OCI-LY7 (cell line): ENCODE data around the gene SETBP1. TPM values are rescaled to one million over a fixed set of nuclear protein-coding genes. Genes with fewer than 3 reads are reported as not detected.

Experiments used
- BruUV-seq: library from RNA; stranded (reverse); fragments of 400-500 nt; replicated peaks from 2 replicates; lab custom pipeline; 2021; lab: Mats Ljungman, UMichigan
- CTCF ChIA-PET: fragments of 300-600 bp; sonication (Branson Sonifier 250); formaldehyde crosslinking; loops from one replicate; lab custom pipeline; 2022; ENCODE audit warnings: antibody characterized with exemption; ENCODE audit not compliant: unreplicated experiment; lab: Charles Lee
- POLR2A ChIA-PET: fragments of 300-600 bp; sonication (Branson Sonifier 250); formaldehyde crosslinking; loops from one replicate; lab custom pipeline; 2022; ENCODE audit warnings: antibody characterized with exemption; lab: Charles Lee
- DNase-seq: peaks from one replicate; pipeline ENCODE4 v3.0.0-alpha.2; 2015; ENCODE audit warnings: low spot score
- H2AFZ ChIP-seq: fragments of 200-600 bp; sonication (generic), shearing (Covaris generic); 2 replicates; pipeline ENCODE4 v1.6.1; 2014; ENCODE audit warnings: mild to moderate bottlenecking, antibody characterized with exemption, low read length, moderate library complexity
- H3K27ac ChIP-seq: fragments of 200-600 bp; sonication (generic); 2 replicates; pipeline ENCODE4 v1.5.1; 2014; ENCODE audit warnings: mixed run types, low read depth, mild to moderate bottlenecking, moderate library complexity, low read length, inconsistent platforms; ENCODE audit not compliant: poor library complexity, severe bottlenecking
- H3K36me3 ChIP-seq: fragments of 200-600 bp; sonication (generic); 2 replicates; pipeline ENCODE4 v1.6.1; 2014; ENCODE audit warnings: mild to moderate bottlenecking, antibody characterized with exemption, low read length, moderate library complexity, mixed read lengths; ENCODE audit not compliant: insufficient read depth
- H3K4me1 ChIP-seq: fragments of 200-600 bp; sonication (generic); 2 replicates; pipeline ENCODE4 v1.5.1; 2014; ENCODE audit warnings: mild to moderate bottlenecking, low read length; ENCODE audit not compliant: insufficient read depth, poor library complexity, severe bottlenecking
- H3K4me2 ChIP-seq: fragments of 200-600 bp; sonication (generic); 2 replicates; pipeline ENCODE4 v1.6.1; 2014; ENCODE audit warnings: mild to moderate bottlenecking, low read length
- H3K4me3 ChIP-seq: fragments of 200-600 bp; sonication (generic); 2 replicates; pipeline ENCODE4 v1.5.1; 2014; ENCODE audit warnings: mild to moderate bottlenecking, low read depth, low read length; ENCODE audit not compliant: poor library complexity, severe bottlenecking
- H3K79me2 ChIP-seq: fragments of 200-600 bp; sonication (generic); 2 replicates; pipeline ENCODE4 v1.6.1; 2016; ENCODE audit warnings: low read depth, mild to moderate bottlenecking, low read length, moderate library complexity, mixed read lengths; ENCODE audit not compliant: insufficient read depth
- H3K9me2 ChIP-seq: fragments of 200-600 bp; sonication (generic); 2 replicates; pipeline ENCODE4 v1.6.1; 2016; ENCODE audit warnings: mild to moderate bottlenecking, low read length, mixed read lengths; ENCODE audit not compliant: insufficient read depth
- H3K9me3 ChIP-seq: fragments of 200-600 bp; sonication (generic); 2 replicates; pipeline ENCODE4 v1.6.1; 2014; ENCODE audit warnings: mild to moderate bottlenecking, mixed run types, low read length, mixed read lengths
- H4K20me1 ChIP-seq: fragments of 200-600 bp; sonication (generic); 2 replicates; pipeline ENCODE4 v1.6.1; 2014; ENCODE audit warnings: mild to moderate bottlenecking, antibody characterized with exemption, low read length, moderate library complexity, mixed read lengths; ENCODE audit not compliant: insufficient read depth
- CTCF ChIP-seq: fragments of 200-600 bp; sonication (generic); conservative IDR thresholded peaks from 2 replicates; pipeline ENCODE4 v1.5.1; 2014; ENCODE audit warnings: mild to moderate bottlenecking, antibody characterized with exemption, low read length, moderate library complexity, mixed read lengths
- EZH2phosphoT487 ChIP-seq: fragments of 200-600 bp; sonication (generic); IDR thresholded peaks from 2 replicates; pipeline ENCODE4 v1.6.1; 2018; ENCODE audit warnings: low read depth, borderline replicate concordance, mild to moderate bottlenecking, mixed run types, antibody characterized with exemption, low read length, moderate library complexity, mixed read lengths
- intact Hi-C: fragments of 100-400 bp; cut with micrococcal nuclease; formaldehyde crosslinking; loops from one replicate; pipeline ENCODE4 v1.10.0; 2022; ENCODE audit not compliant: unreplicated experiment
- total RNA-seq, 2 experiments: library from RNA; depleted of rRNA in 1 of 2; stranded (reverse); fragments of >200 nt in 1 of 2; shearing (Covaris generic) in 1 of 2; gene quantifications; 2 replicates each; pipeline ENCODE4 v1.2.3, GENCODE V29; 2014 to 2022

Gene SETBP1
- total RNA-seq, 2 experiments from 2014 or later: 2.6 to 9.1 TPM

GRCh38 chr18:45004546-45005080, 323.9 kb downstream of the SETBP1 start:
- H3K36me3 ChIP-seq: no peaks in the 10 kb centered on the region
- TF ChIP-seq CTCF (no peak), EZH2phosphoT487 (no peak)
- ChIA-PET POLR2A (no interaction called here), CTCF (no interaction called here)
- H4K20me1 ChIP-seq: no peaks in the 10 kb centered on the region
- no peaks in the 10 kb centered on the region for H3K9me3 ChIP-seq
- H3K27ac ChIP-seq: no peak overlapping the region
- no peak overlapping the region for H3K4me3 ChIP-seq
- no peaks in the 10 kb centered on the region for H3K4me1 ChIP-seq
- intact Hi-C loops: no loop called here
- H3K79me2 ChIP-seq: no peaks in the 10 kb centered on the region
- H2AFZ ChIP-seq: no peak overlapping the region
- DNase-seq: no peak
- no TSS peak for BruUV-seq
- no peak overlapping the region for H3K4me2 ChIP-seq
- no peaks in the 10 kb centered on the region for H3K9me2 ChIP-seq

- no peaks in the 10 kb centered on the region for H3K9me3 ChIP-seq
- no peaks in the 10 kb centered on the region for H3K4me1 ChIP-seq
- TF ChIP-seq CTCF: no peak
- TF ChIP-seq EZH2phosphoT487: no peak
- H3K36me3 ChIP-seq: no peaks in the 10 kb centered on the region
- H3K4me2 ChIP-seq: no peak overlapping the region
- no peak for DNase-seq
- H3K79me2 ChIP-seq: no peaks in the 10 kb centered on the region
- no peaks in the 10 kb centered on the region for H3K9me2 ChIP-seq
- no peak overlapping the region for H2AFZ ChIP-seq
- H3K4me3 ChIP-seq: no peak overlapping the region
- CTCF ChIA-PET: no interaction called here
- no TSS peak for BruUV-seq
- intact Hi-C loops: no loop called here
- H3K27ac ChIP-seq: no peak overlapping the region
- no peaks in the 10 kb centered on the region for H4K20me1 ChIP-seq
- POLR2A ChIA-PET: no interaction called here
These were observed 326.2 kb downstream of the SETBP1 start for GRCh38 chr18:45006934-45007333.

- Histone ChIP-seq H3K4me3 (no peak overlapping the region), H3K9me2 (no peaks in the 10 kb centered on the region), H3K9me3 (no peaks in the 10 kb centered on the region), H3K4me1 (no peaks in the 10 kb centered on the region), H3K4me2 (no peak overlapping the region), H3K27ac (no peak overlapping the region), H4K20me1 (no peaks in the 10 kb centered on the region), H3K36me3 (no peaks in the 10 kb centered on the region), H3K79me2 (no peaks in the 10 kb centered on the region), H2AFZ (no peak overlapping the region)
- no peak for DNase-seq
- intact Hi-C loops: no loop called here
- BruUV-seq: no TSS peak
- POLR2A ChIA-PET: no interaction called here
- TF ChIP-seq CTCF (no peak), EZH2phosphoT487 (no peak)
- CTCF ChIA-PET: no interaction called here
These were observed 326.8 kb downstream of the SETBP1 start for GRCh38 chr18:45007531-45007930.
